Activated naive CD8-positive, alpha-beta T cell treated with anti-CD3 and anti-CD28 coated beads, Interleukin-2, amount 50 U/mL, for 24 hours (primary cell): ENCODE measurements around the gene TAS2R9.
"Not testable (repeated sequence)": the region's sequence is repeated elsewhere in the genome, so short reads cannot be mapped to it uniquely, and the experiment has no call there.

ENCODE experiments used
- ATAC-seq: fragments of 150-1000 bp; cut with Tn5 transposase; one replicate; pipeline ENCODE4 v1.10.0; 2021
- DNase-seq: peaks from one replicate; pipeline ENCODE4 v3.0.0; 2021
- H3K27ac Mint-ChIP-seq: one replicate; pipeline ENCODE4 v1.8.0; 2021; ENCODE audit warnings: mild to moderate bottlenecking, mixed read lengths
- H3K27me3 Mint-ChIP-seq: one replicate; pipeline ENCODE4 v1.8.0; 2021; ENCODE audit warnings: mixed read lengths
- H3K36me3 Mint-ChIP-seq: one replicate; pipeline ENCODE4 v1.8.0; 2021; ENCODE audit warnings: low read depth, mixed read lengths
- H3K4me1 Mint-ChIP-seq: one replicate; pipeline ENCODE4 v1.8.0; 2021; ENCODE audit warnings: mixed read lengths
- H3K4me3 Mint-ChIP-seq: one replicate; pipeline ENCODE4 v1.8.0; 2021; ENCODE audit warnings: mild to moderate bottlenecking, moderate library complexity, mixed read lengths
- H3K9me3 Mint-ChIP-seq: one replicate; pipeline ENCODE4 v1.8.0; 2021; ENCODE audit warnings: mixed read lengths

The TAS2R9 gene

GRCh38 chr12:10794222-10794621 is 15.7 kb downstream of the TAS2R9 start:
- no peaks in the 10 kb centered on the region for H3K9me3 Mint-ChIP-seq

GRCh38 chr12:10791769-10792168 is 18.2 kb downstream of the TAS2R9 start:
- not testable (repeated sequence) for H3K27ac Mint-ChIP-seq, ATAC-seq, H3K36me3 Mint-ChIP-seq, H3K4me1 Mint-ChIP-seq, H3K9me3 Mint-ChIP-seq, DNase-seq, H3K4me3 Mint-ChIP-seq, H3K27me3 Mint-ChIP-seq

More at GRCh38 chr12:10794222-10794621, 15.7 kb downstream of the TAS2R9 start:
- Mint-ChIP-seq H3K4me1 (no peaks in the 10 kb centered on the region), H3K4me3 (no peak overlapping the region), H3K27ac (no peak overlapping the region), H3K27me3 (peaks cover 6% of the 10 kb centered on the region), H3K36me3 (no peaks in the 10 kb centered on the region)
- DNase-seq (no peak), ATAC-seq (no peak)

GRCh38 chr12:10783252-10783651 is 26.7 kb downstream of the TAS2R9 start:
- Mint-ChIP-seq H3K27me3 (peaks cover 3% of the 10 kb centered on the region), H3K36me3 (no peaks in the 10 kb centered on the region), H3K4me3 (no peak overlapping the region), H3K4me1 (no peaks in the 10 kb centered on the region), H3K27ac (no peak overlapping the region), H3K9me3 (no peaks in the 10 kb centered on the region)
- DNase-seq (no peak), ATAC-seq (no peak)

GRCh38 chr12:10779103-10779502 is 30.9 kb downstream of the TAS2R9 start:
- DNase-seq = no peak
- Mint-ChIP-seq H3K36me3 (no peaks in the 10 kb centered on the region), H3K4me3 (no peak overlapping the region), H3K4me1 (no peaks in the 10 kb centered on the region), H3K27me3 (no peaks in the 10 kb centered on the region), H3K9me3 (no peaks in the 10 kb centered on the region), H3K27ac (no peak overlapping the region)
- ATAC-seq = no peak

- Mint-ChIP-seq H3K27ac (no peak overlapping the region), H3K4me3 (no peak overlapping the region), H3K27me3 (peaks cover 27% of the 10 kb centered on the region), H3K36me3 (no peaks in the 10 kb centered on the region), H3K4me1 (no peaks in the 10 kb centered on the region), H3K9me3 (no peaks in the 10 kb centered on the region)
- DNase-seq (no peak), ATAC-seq (no peak)
Observed at GRCh38 chr12:10771132-10771733, 38.7 kb downstream of the TAS2R9 start.

GRCh38 chr12:10759657-10760056 is 50.3 kb downstream of the TAS2R9 start:
- Mint-ChIP-seq H3K27ac (no peak overlapping the region), H3K4me1 (no peaks in the 10 kb centered on the region), H3K4me3 (no peak overlapping the region), H3K9me3 (peaks cover 11% of the 10 kb centered on the region), H3K27me3 (peaks cover 48% of the 10 kb centered on the region), H3K36me3 (peaks cover 11% of the 10 kb centered on the region)
- ATAC-seq = no peak
- DNase-seq = no peak
